Astrocyte of the hippocampus (primary cell): ENCODE measurements around the gene TLR2.
A peak's percentile ranks its signal among the peaks of the same experiment; 100 is the strongest.

Source experiments
- DNase-seq: peaks from one replicate; pipeline ENCODE4 v3.0.0; 2011; ENCODE audit warnings: low read depth, low spot score

Gene TLR2

GRCh38 chr4:153733751-153734448 is 49.8 kb downstream of the TLR2 start:
- DNase-seq = no peak

- no peak for DNase-seq
These were observed 51.9 kb downstream of the TLR2 start for GRCh38 chr4:153735906-153736461.

GRCh38 chr4:153741541-153741940 is 57.5 kb downstream of the TLR2 start:
- DNase-seq = no peak

GRCh38 chr4:153745651-153746050 is 61.6 kb downstream of the TLR2 start:
- DNase-seq = no peak

GRCh38 chr4:153747406-153747955 is 63.4 kb downstream of the TLR2 start:
- no peak for DNase-seq

- DNase-seq = peak; percentile 82
These were observed 64.3 kb downstream of the TLR2 start for GRCh38 chr4:153748378-153748777.

GRCh38 chr4:153750197-153750817 is 66.2 kb downstream of the TLR2 start:
- DNase-seq = peak; percentile 91

- no peak for DNase-seq
These were observed 71.1 kb downstream of the TLR2 start for GRCh38 chr4:153755186-153755585.
